HG03442 (cell line): Measurements from ENCODE around the gene SLC17A6.

Experiments
- ATAC-seq: cut with Tn5 transposase; IDR thresholded peaks from one replicate; pipeline ENCODE4 v1.9.1; 2021; ENCODE audit warnings: mild to moderate bottlenecking, moderate library complexity; ENCODE audit not compliant: unreplicated experiment

The SLC17A6 gene

DNA sequence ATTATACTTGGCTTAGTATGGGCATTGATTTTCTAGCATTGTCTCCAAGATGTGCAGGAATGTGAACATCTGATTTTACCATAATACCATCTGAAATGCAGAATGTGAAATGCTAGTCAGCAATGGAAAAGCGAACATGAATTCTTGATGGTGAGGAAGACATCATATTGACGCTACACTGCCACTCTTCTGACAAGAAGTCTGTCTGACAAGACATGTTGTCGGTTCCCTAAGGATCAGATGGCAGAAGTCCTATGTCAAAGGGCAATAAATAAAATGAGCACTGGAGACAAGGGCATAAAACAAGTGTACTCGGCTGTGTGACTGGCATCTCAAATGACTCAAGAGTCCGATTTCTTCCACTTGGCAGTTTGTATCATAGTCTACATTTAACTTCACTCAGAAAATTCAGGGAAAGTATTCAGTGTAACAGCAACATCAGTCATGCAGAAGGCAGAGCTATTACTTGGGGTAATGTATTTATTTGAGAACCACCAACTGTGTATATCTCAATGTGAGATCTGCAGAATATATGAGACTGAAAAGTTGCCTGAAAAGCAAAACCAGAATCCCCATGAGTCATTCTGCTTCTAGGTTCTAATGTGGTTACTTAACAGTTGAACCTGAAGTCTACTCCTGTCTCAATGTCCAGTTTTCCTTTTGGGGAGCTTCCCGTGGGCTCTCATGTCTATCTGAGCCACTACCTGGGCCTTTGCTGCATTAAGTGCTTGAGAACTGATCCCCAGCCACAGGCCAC, 51.5 kb downstream of the SLC17A6 start:
- ATAC-seq: no peak

- no peak for ATAC-seq
Measured at GRCh38 chr11:22390283-22390655, 52.1 kb downstream of the SLC17A6 start.

DNA sequence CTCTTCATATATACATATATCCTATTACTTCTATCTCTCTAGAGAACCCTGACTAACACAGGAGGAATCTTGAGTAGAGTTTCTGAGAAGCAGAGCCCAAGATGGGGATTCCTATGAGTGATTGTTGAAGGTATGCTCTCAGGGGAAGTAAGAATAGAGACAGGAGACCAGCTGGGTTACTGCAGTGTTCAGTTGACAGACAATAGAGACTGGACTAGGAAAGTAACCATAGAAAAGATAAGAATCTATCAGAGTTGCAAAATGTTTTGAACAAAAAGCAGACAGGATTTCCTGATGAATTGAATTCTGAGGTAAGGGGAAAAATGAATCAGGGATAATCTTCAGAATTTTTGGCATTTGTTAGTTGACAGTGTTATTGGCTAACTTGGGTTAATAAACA, 54.4 kb downstream of the SLC17A6 start:
- ATAC-seq: no peak

DNA sequence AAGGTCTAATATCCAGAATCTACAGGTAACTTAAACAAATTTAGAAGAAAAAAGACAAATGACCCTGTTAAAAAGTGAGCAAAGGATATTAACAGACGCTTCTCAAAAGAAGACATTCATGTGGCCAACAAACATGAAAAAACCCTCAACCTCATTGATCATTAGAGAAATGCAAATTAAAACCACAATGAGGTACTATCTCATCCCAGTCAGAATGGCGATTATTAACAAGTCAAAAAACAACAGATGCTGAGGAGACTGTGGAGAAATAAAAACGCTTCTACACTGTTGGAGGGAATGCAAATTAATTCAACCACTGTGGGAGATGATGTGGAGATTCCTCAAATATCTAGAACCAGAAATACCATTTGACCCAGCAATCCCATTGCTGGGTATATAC, 67.2 kb downstream of the SLC17A6 start:
- no peak for ATAC-seq

DNA sequence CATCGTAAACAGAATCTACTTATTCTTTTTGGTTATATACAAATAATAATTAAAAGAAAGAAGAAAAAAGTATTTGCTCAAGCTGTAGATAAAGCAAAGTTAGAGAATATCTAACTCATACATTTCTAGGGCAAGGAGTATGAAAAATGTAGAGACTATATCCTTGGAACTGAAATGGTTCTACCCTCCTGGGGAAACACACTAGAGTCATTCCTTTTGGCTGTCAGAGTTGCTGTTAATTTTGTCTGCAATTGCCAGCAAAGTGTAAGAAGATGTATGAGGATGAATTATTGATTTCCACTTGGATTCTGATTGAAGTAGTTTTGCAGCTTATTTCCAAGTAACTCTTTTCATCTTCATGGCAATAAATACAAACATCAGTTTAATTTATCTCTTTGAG, 69.1 kb downstream of the SLC17A6 start:
- no peak for ATAC-seq

GRCh38 chr11:22407921-22408320, 69.7 kb downstream of the SLC17A6 start:
- ATAC-seq: no peak

DNA sequence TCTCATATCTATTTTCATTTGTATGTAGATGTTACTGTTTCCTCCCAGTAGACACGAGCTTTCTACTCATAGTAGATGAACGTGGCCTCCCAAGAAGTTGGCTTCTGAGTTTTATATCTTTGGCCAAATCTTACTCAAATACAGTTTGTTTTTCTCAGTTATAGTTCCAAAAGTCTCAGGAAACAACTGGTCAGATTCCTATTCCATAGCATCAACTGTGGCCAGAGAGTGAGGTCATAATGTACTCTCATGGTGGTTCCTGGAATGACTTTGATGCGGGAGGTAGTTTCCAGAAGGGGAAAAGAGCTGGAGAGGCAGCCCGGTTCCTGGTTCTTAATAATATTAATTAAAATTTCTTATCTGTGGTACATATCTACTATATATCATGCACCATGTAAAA, 77.3 kb downstream of the SLC17A6 start:
- ATAC-seq: no peak

DNA sequence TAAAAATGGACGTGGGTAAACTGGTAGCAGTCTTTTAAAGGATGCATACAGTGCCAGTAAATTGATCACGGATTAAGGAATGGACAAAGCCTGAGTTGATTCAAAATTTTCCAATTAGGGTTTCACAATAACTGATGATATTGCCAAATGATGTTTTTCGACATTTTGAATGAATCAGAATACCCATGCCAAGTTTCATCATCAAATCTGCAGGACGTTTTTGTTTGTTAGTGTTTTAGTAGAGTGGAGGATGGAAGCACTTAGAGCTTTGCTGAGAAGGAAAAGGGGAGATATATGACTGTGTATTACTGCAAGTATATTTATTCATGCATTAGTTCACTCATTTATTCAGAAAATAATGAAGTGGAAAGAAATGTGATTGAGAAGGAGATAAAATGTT, 78.3 kb downstream of the SLC17A6 start:
- ATAC-seq: no peak

DNA sequence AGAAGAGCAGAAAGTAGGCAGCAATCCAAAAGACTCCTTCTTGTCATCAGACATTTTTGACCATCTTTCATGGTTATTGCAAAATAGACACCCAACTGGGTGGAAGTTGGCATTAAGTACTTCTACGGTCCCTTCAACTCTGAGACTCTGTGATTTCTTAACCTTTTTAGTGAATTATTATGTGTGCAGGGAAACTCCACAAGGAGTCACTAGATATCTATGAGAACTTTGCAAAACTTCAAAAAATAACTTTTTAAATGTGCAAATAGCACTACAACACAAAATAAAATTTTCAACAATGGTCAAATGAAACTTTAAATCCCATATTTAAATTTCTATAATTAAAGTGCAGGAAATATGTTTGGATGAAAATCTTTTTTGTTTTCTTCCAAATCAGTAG, 88.7 kb downstream of the SLC17A6 start:
- ATAC-seq: no peak
